H9 (cell line): ENCODE data around the gene IGLON5. TPM values are rescaled to one million over a fixed set of nuclear protein-coding genes. Genes with fewer than 3 reads are reported as not detected.
A peak's percentile ranks its signal among the peaks of the same experiment; 100 is the strongest.

Source experiments
- DNase-seq: peaks from one replicate; pipeline ENCODE4 v3.0.0-alpha.2; 2017
- H2AFZ ChIP-seq: one replicate; pipeline ENCODE4 v1.6.1; 2013; ENCODE audit warnings: mild to moderate bottlenecking, low read length, control low read depth, moderate library complexity
- H2AK5ac ChIP-seq: 2 replicates; pipeline ENCODE4 v1.6.1; 2013; ENCODE audit warnings: low read length, control low read depth, mixed read lengths; ENCODE audit not compliant: insufficient read length
- H2BK120ac ChIP-seq: one replicate; pipeline ENCODE4 v1.6.1; 2013; ENCODE audit warnings: low read depth, mild to moderate bottlenecking, low read length, control low read depth, inconsistent platforms; ENCODE audit not compliant: poor library complexity, severe bottlenecking
- H2BK12ac ChIP-seq: 2 replicates; pipeline ENCODE4 v1.6.1; 2013; ENCODE audit warnings: low read length, control low read depth, mixed read lengths, low read depth; ENCODE audit not compliant: insufficient read length
- H2BK15ac ChIP-seq: 2 replicates; pipeline ENCODE4 v1.6.1; 2013; ENCODE audit warnings: low read depth, low read length, control low read depth
- H2BK20ac ChIP-seq: one replicate; pipeline ENCODE4 v1.6.1; 2013; ENCODE audit warnings: low read depth, mild to moderate bottlenecking, low read length, control low read depth, inconsistent platforms; ENCODE audit not compliant: poor library complexity, severe bottlenecking
- H2BK5ac ChIP-seq: 2 replicates; pipeline ENCODE4 v1.6.1; 2013; ENCODE audit warnings: low read length, control low read depth, mixed read lengths; ENCODE audit not compliant: insufficient read length
- H3K14ac ChIP-seq: 2 replicates; pipeline ENCODE4 v1.6.1; 2013; ENCODE audit warnings: low read length, control low read depth; ENCODE audit not compliant: insufficient read depth
- H3K18ac ChIP-seq: 2 replicates; pipeline ENCODE4 v1.6.1; 2013; ENCODE audit warnings: low read depth, mild to moderate bottlenecking, mixed read lengths, low read length, control low read depth; ENCODE audit not compliant: insufficient read length
- H3K23ac ChIP-seq: 2 replicates; pipeline ENCODE4 v1.6.1; 2013; ENCODE audit warnings: low read length, control low read depth, mixed read lengths, low read depth; ENCODE audit not compliant: insufficient read length
- H3K23me2 ChIP-seq: 2 replicates; pipeline ENCODE4 v1.6.1; 2013; ENCODE audit warnings: low read depth, mild to moderate bottlenecking, mixed read lengths, low read length, control low read depth; ENCODE audit not compliant: insufficient read length, poor library complexity, severe bottlenecking
- H3K27ac ChIP-seq: 2 replicates; pipeline ENCODE4 v1.5.1; 2013; ENCODE audit warnings: low read length, control low read depth, mixed read lengths, low read depth; ENCODE audit not compliant: insufficient read length
- H3K27me3 ChIP-seq: 2 replicates; pipeline ENCODE4 v1.6.1; 2013; ENCODE audit warnings: low read length, control low read depth, inconsistent platforms; ENCODE audit not compliant: insufficient read depth
- H3K4ac ChIP-seq: 2 replicates; pipeline ENCODE4 v1.6.1; 2013; ENCODE audit warnings: low read depth, mild to moderate bottlenecking, control low read depth, inconsistent platforms, low read length, moderate library complexity
- H3K4me1 ChIP-seq: 2 replicates; pipeline ENCODE4 v1.6.1; 2013; ENCODE audit warnings: low read length, control low read depth, inconsistent platforms; ENCODE audit not compliant: insufficient read depth
- H3K4me2 ChIP-seq: 2 replicates; pipeline ENCODE4 v1.6.1; 2013; ENCODE audit warnings: low read length, control low read depth, mixed read lengths; ENCODE audit not compliant: insufficient read length, insufficient read depth
- H3K56ac ChIP-seq: 2 replicates; pipeline ENCODE4 v1.6.1; 2013; ENCODE audit warnings: low read depth, mild to moderate bottlenecking, mixed read lengths, low read length, control low read depth; ENCODE audit not compliant: insufficient read length
- H3K79me1 ChIP-seq: 2 replicates; pipeline ENCODE4 v1.6.1; 2013; ENCODE audit warnings: low read depth, mild to moderate bottlenecking, moderate library complexity, low read length, control low read depth, inconsistent platforms; ENCODE audit not compliant: insufficient read depth, poor library complexity, severe bottlenecking
- H3K79me2 ChIP-seq: 2 replicates; pipeline ENCODE4 v1.6.1; 2013; ENCODE audit warnings: low read length, control low read depth, inconsistent platforms; ENCODE audit not compliant: insufficient read depth
- H3K9ac ChIP-seq: 2 replicates; pipeline ENCODE4 v1.6.1; 2013; ENCODE audit warnings: low read length, control low read depth, mixed read lengths; ENCODE audit not compliant: insufficient read length; ENCODE audit errors: extremely low read depth
- H3K9me3 ChIP-seq: one replicate; pipeline ENCODE4 v1.6.1; 2013; ENCODE audit warnings: low read depth, low read length, inconsistent platforms; ENCODE audit not compliant: control insufficient read depth
- H3T11ph ChIP-seq: one replicate; pipeline ENCODE4 v1.6.1; 2013; ENCODE audit warnings: mild to moderate bottlenecking, low read length, control low read depth, inconsistent platforms
- H4K20me1 ChIP-seq: one replicate; pipeline ENCODE4 v1.6.1; 2013; ENCODE audit not compliant: control insufficient read depth, insufficient read length, insufficient read depth
- H4K5ac ChIP-seq: 2 replicates; pipeline ENCODE4 v1.6.1; 2013; ENCODE audit warnings: low read depth, mild to moderate bottlenecking, mixed read lengths, low read length, control low read depth; ENCODE audit not compliant: insufficient read length
- H4K8ac ChIP-seq: replicated peaks from 2 replicates; pipeline ENCODE4 v1.6.1; 2013; ENCODE audit warnings: low read length, control low read depth, mixed read lengths, low read depth; ENCODE audit not compliant: insufficient read length
- H4K91ac ChIP-seq: 2 replicates; pipeline ENCODE4 v1.6.1; 2013; ENCODE audit warnings: low read depth, mild to moderate bottlenecking, moderate library complexity, mixed read lengths, low read length, control low read depth; ENCODE audit not compliant: insufficient read length
- H3K27ac Mint-ChIP-seq, 3 experiments: 2 replicates in 2 of 3; 3 replicates in 1 of 3; pipeline ENCODE4 v1.8.0; 2020 to 2021; ENCODE audit warnings: mixed read lengths in 3 of 3, mild to moderate bottlenecking in 1 of 3, moderate library complexity in 1 of 3
- H3K27me3 Mint-ChIP-seq: 2 replicates; pipeline ENCODE4 v1.8.0; 2021; ENCODE audit warnings: low read depth, mild to moderate bottlenecking, moderate library complexity, mixed read lengths
- H3K36me3 Mint-ChIP-seq, 3 experiments: 2 replicates in 2 of 3; 3 replicates in 1 of 3; pipeline ENCODE4 v1.8.0; 2020 to 2021; ENCODE audit warnings: low read depth in 3 of 3, mixed read lengths in 3 of 3; ENCODE audit not compliant: insufficient read depth in 1 of 3
- H3K4me1 Mint-ChIP-seq, 2 experiments: 2 replicates each; pipeline ENCODE4 v1.8.0; 2020; ENCODE audit warnings: mixed read lengths in 2 of 2
- H3K4me3 Mint-ChIP-seq, 2 experiments: 2 replicates in 1 of 2; 3 replicates in 1 of 2; pipeline ENCODE4 v1.8.0; 2020 to 2021; ENCODE audit warnings: mild to moderate bottlenecking in 2 of 2, mixed read lengths in 2 of 2, moderate library complexity in 1 of 2
- H3K9me3 Mint-ChIP-seq, 2 experiments: 2 replicates in 1 of 2; 3 replicates in 1 of 2; pipeline ENCODE4 v1.8.0; 2020; ENCODE audit warnings: mild to moderate bottlenecking in 2 of 2, mixed read lengths in 2 of 2, moderate library complexity in 1 of 2
- CTCF ChIP-seq: fragments of 200-600 bp; sonication (generic); conservative IDR thresholded peaks from 3 replicates; pipeline ENCODE4 v1.8.0; 2021; ENCODE audit warnings: antibody characterized with exemption, mild to moderate bottlenecking
- WGBS: extraction: QIAGEN DNeasy Blood & Tissue Kit; methylation state at CpG from one replicate; pipeline ENCODE4 v1.1.7; 2013; ENCODE audit warnings: missing lambda C conversion rate, low lambda C conversion rate, mixed read lengths; ENCODE audit not compliant: insufficient read length; ENCODE audit errors: extremely low coverage; 5-methylcytosine and 5-hydroxymethylcytosine counted together
- total RNA-seq: library from RNA; stranded (reverse); gene quantifications from 2 replicates; pipeline ENCODE4 v1.2.1, GENCODE V29; 2021

The IGLON5 gene
- total RNA-seq, 1 experiment from 2014 or later: 41.4 TPM

GRCh38 chr19:51367255-51367564 is 55.8 kb downstream of the IGLON5 start:
- no CpG with 5 or more reads among the region's 15 CpGs for WGBS

More at GRCh38 chr19:51367255-51367564, 55.8 kb downstream of the IGLON5 start:
- H3K4me2 ChIP-seq: peak overlapping the region; percentile 69
- no peak overlapping the region for H2BK15ac ChIP-seq
- peak overlapping the region; percentile 14 for H3K9ac ChIP-seq
- Mint-ChIP-seq H3K27me3 (peaks cover 8% of the 10 kb centered on the region), H3K27ac (peak overlapping the region in 2 of 3 experiments; percentile 92 to 98; a peak in 3 of 7 replicates), H3K36me3 (no peaks in the 10 kb centered on the region), H3K4me3 (peak overlapping the region; percentile 95 to 100), H3K4me1 (peaks cover 36 to 40% of the 10 kb centered on the region in 2 experiments), H3K9me3 (no peaks in the 10 kb centered on the region)
- no peak overlapping the region for H2AFZ ChIP-seq
- no peaks in the 10 kb centered on the region for H3K9me3 ChIP-seq
- no peak overlapping the region for H2BK120ac ChIP-seq
- H3K23me2 ChIP-seq: peaks cover 21% of the 10 kb centered on the region
- H3K18ac ChIP-seq: no peak overlapping the region
- H4K91ac ChIP-seq: no peak overlapping the region
- no peak overlapping the region for H2BK20ac ChIP-seq
- no peak overlapping the region for H3T11ph ChIP-seq
- H3K79me2 ChIP-seq: no peaks in the 10 kb centered on the region
- no peak overlapping the region for H3K56ac ChIP-seq
- no peaks in the 10 kb centered on the region for H3K27me3 ChIP-seq
- H4K8ac ChIP-seq: no peak overlapping the region
- H3K4me1 ChIP-seq: no peaks in the 10 kb centered on the region
- H3K27ac ChIP-seq: no peak overlapping the region
- H3K79me1 ChIP-seq: no peaks in the 10 kb centered on the region
- no peak overlapping the region for H2BK12ac ChIP-seq
- no peak overlapping the region for H3K4ac ChIP-seq
- no peak overlapping the region for H4K5ac ChIP-seq
- TF ChIP-seq CTCF: no peak
- H3K14ac ChIP-seq: no peak overlapping the region
- H4K20me1 ChIP-seq: no peaks in the 10 kb centered on the region
- H2BK5ac ChIP-seq: no peak overlapping the region
- no peak overlapping the region for H2AK5ac ChIP-seq
- DNase-seq: no peak
- no peak overlapping the region for H3K23ac ChIP-seq
